ENCODE data around the gene STIM1. TPM values are rescaled to one million over a fixed set of nuclear protein-coding genes. Genes with fewer than 3 reads are reported as not detected.

Gene STIM1
- total RNA-seq, 1 experiment from 2014 or later: 55.1 TPM

- no TSS peak for BruUV-seq (replicated peaks)
- CTCF ChIA-PET: no interaction called here
- H3K4me3 Mint-ChIP-seq (ENCODE audit: unreplicated experiment): no peak overlapping the region
- H3K36me3 Mint-ChIP-seq (ENCODE audit: insufficient read depth, unreplicated experiment): no peaks in the 10 kb centered on the region
- no peak overlapping the region for H3K27ac Mint-ChIP-seq (ENCODE audit: unreplicated experiment)
- Histone ChIP-seq H3K36me3 (ENCODE audit: control insufficient read depth, insufficient read depth, low read length) (no peaks in the 10 kb centered on the region), H3K9me3 (no peaks in the 10 kb centered on the region), H3K27me3 (replicated peaks; ENCODE audit: control insufficient read depth, insufficient read depth, low read length) (no peaks in the 10 kb centered on the region), H3K4me3 (ENCODE audit: low read depth, low read length) (no peak overlapping the region), H3K4me1 (peaks cover 9% of the 10 kb centered on the region; the same call in 1 of the 2 replicates)
- DNase-seq: no peak
- no peak for TF ChIP-seq CTCF (IDR thresholded peaks at IDR 0.05; ENCODE audit: insufficient read depth in 1 of 2, low read depth in 1 of 2, low read length in 1 of 2, severe bottlenecking in 1 of 2, unreplicated experiment in 1 of 2)
- no peaks in the 10 kb centered on the region for H3K27me3 Mint-ChIP-seq (ENCODE audit: insufficient read depth, unreplicated experiment)
- H3K9me3 Mint-ChIP-seq (ENCODE audit: unreplicated experiment): no peaks in the 10 kb centered on the region
- POLR2A ChIA-PET: no interaction called here
- intact Hi-C loops (cut with micrococcal nuclease; ENCODE audit: unreplicated experiment): no loop called here
- peaks cover 10% of the 10 kb centered on the region for H3K4me1 Mint-ChIP-seq (ENCODE audit: low read depth, unreplicated experiment)
These were observed 12.1 kb upstream of the STIM1 start for GRCh38 chr11:3843326-3843725.

- TF ChIP-seq CTCF (IDR thresholded peaks at IDR 0.05; ENCODE audit: insufficient read depth in 1 of 2, low read depth in 1 of 2, low read length in 1 of 2, severe bottlenecking in 1 of 2, unreplicated experiment in 1 of 2): no peak
- Mint-ChIP-seq H3K27me3 (ENCODE audit: insufficient read depth, unreplicated experiment) (no peaks in the 10 kb centered on the region), H3K4me1 (ENCODE audit: low read depth, unreplicated experiment) (peaks cover 11% of the 10 kb centered on the region), H3K4me3 (ENCODE audit: unreplicated experiment) (no peak overlapping the region), H3K27ac (ENCODE audit: unreplicated experiment) (no peak overlapping the region), H3K36me3 (ENCODE audit: insufficient read depth, unreplicated experiment) (peaks cover 6% of the 10 kb centered on the region), H3K9me3 (ENCODE audit: unreplicated experiment) (no peaks in the 10 kb centered on the region)
- POLR2A ChIA-PET: no interaction called here
- no TSS peak for BruUV-seq (replicated peaks)
- no peaks in the 10 kb centered on the region for H3K4me1 ChIP-seq
- H3K4me3 ChIP-seq (ENCODE audit: low read depth, low read length): no peak overlapping the region
- DNase-seq: no peak
- no peaks in the 10 kb centered on the region for H3K9me3 ChIP-seq
- no peaks in the 10 kb centered on the region for H3K27me3 ChIP-seq (replicated peaks; ENCODE audit: control insufficient read depth, insufficient read depth, low read length)
- CTCF ChIA-PET: no interaction called here
- no peaks in the 10 kb centered on the region for H3K36me3 ChIP-seq (ENCODE audit: control insufficient read depth, insufficient read depth, low read length)
- intact Hi-C loops (cut with micrococcal nuclease; ENCODE audit: unreplicated experiment): no loop called here
These were observed 10.2 kb upstream of the STIM1 start for GRCh38 chr11:3845246-3845645.

- ChIA-PET CTCF (no interaction called here), POLR2A (no interaction called here)
- Mint-ChIP-seq H3K4me1 (ENCODE audit: low read depth, unreplicated experiment) (peaks cover 11% of the 10 kb centered on the region), H3K27ac (ENCODE audit: unreplicated experiment) (no peak overlapping the region), H3K36me3 (ENCODE audit: insufficient read depth, unreplicated experiment) (peaks cover 6% of the 10 kb centered on the region), H3K4me3 (ENCODE audit: unreplicated experiment) (no peak overlapping the region), H3K27me3 (ENCODE audit: insufficient read depth, unreplicated experiment) (no peaks in the 10 kb centered on the region), H3K9me3 (ENCODE audit: unreplicated experiment) (no peaks in the 10 kb centered on the region)
- no peak for DNase-seq
- Histone ChIP-seq H3K27me3 (replicated peaks; ENCODE audit: control insufficient read depth, insufficient read depth, low read length) (no peaks in the 10 kb centered on the region), H3K9me3 (no peaks in the 10 kb centered on the region), H3K4me3 (ENCODE audit: low read depth, low read length) (no peak overlapping the region), H3K36me3 (ENCODE audit: control insufficient read depth, insufficient read depth, low read length) (no peaks in the 10 kb centered on the region), H3K4me1 (no peaks in the 10 kb centered on the region)
- intact Hi-C loops (cut with micrococcal nuclease; ENCODE audit: unreplicated experiment): no loop called here
- BruUV-seq (replicated peaks): no TSS peak
- TF ChIP-seq CTCF (IDR thresholded peaks at IDR 0.05; ENCODE audit: insufficient read depth in 1 of 2, low read depth in 1 of 2, low read length in 1 of 2, severe bottlenecking in 1 of 2, unreplicated experiment in 1 of 2): no peak
These were observed 9.8 kb upstream of the STIM1 start for GRCh38 chr11:3845670-3846069.

Measured in Caco-2 (cell line).